ENCODE measurements around the gene LRCH2.
"Not testable (repeated sequence)": the region's sequence is repeated elsewhere in the genome, so short reads cannot be mapped to it uniquely, and the experiment has no call there.

The LRCH2 gene

DNA sequence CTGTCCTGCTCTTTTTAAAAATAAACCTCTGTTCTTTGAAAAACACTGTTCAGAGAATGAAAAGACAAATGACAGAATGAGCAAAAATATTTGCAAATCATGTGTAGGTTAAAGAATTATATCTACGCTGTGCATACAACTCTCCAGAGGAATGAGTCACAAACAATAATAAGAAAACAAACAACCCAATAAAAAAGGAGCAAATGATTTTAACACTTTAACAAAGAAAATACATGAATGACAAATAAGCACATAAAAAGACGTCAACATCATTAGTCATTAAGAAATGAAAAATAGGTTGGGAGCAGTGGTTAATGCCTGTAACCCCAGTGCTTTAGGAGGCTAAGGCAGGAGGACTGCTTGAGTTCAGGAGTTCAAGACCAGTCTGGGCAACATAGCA, 21.1 kb upstream of the LRCH2 start:
- no peaks in the 10 kb centered on the region for H3K27me3 ChIP-seq (ENCODE audit: control insufficient read depth, insufficient read depth, low read length)
- WGBS (ENCODE audit: insufficient coverage, insufficient read length) = no CpG with 5 or more reads among the region's 2 CpGs
- no peak overlapping the region for H3K4me3 ChIP-seq (ENCODE audit: low read length)
- no peak overlapping the region for H3K27ac ChIP-seq (ENCODE audit: low read length)
- no peaks in the 10 kb centered on the region for H3K4me1 ChIP-seq (ENCODE audit: control insufficient read depth, insufficient read depth, low read length)
- H3K9me3 ChIP-seq (ENCODE audit: control insufficient read depth, insufficient read depth, low read length) = no peaks in the 10 kb centered on the region
- H3K36me3 ChIP-seq (ENCODE audit: control insufficient read depth, insufficient read depth, low read length) = no peaks in the 10 kb centered on the region
- DNase-seq (ENCODE audit: low read depth, low spot score) = no peak

DNA sequence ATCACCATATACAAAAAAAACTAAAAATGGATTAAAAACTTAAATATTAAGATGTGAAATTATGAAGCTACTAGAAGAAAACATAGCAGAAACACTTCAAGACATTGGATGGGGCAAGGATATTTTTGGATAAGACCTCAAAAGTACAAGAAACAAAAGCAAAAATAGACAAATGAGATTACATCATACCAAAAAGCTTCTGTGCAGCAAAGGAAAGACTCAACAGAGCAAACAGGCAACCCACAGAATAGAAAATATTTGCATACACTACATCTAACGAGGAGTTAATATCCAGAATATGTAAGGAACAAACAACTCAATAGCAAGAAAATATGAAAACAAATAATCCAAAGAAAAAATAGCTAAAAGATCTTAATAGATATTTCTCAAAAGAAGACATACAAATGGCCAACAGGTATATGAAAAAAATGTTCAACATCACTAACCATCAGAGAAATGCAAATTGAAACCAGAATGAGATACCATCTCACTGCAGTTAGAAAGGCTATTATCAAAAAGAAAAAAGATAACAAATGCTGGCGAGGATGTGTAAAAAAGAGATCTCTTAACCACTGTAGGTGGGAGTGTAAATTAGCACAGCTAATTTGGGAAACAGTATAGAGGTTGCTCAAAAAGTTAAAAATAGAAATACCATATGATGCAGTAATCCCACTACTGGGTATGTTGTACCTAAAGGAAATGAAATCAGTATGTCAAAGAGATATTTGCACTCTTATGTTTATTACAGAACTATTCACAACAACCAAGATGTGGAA, 17.8 kb upstream of the LRCH2 start:
- DNase-seq (ENCODE audit: low read depth, low spot score) = no peak
- H3K4me1 ChIP-seq (ENCODE audit: control insufficient read depth, insufficient read depth, low read length) = no peaks in the 10 kb centered on the region
- H3K4me3 ChIP-seq (ENCODE audit: low read length) = no peak overlapping the region
- no peak overlapping the region for H3K27ac ChIP-seq (ENCODE audit: low read length)
- H3K9me3 ChIP-seq (ENCODE audit: control insufficient read depth, insufficient read depth, low read length) = no peaks in the 10 kb centered on the region
- no peaks in the 10 kb centered on the region for H3K27me3 ChIP-seq (ENCODE audit: control insufficient read depth, insufficient read depth, low read length)
- no peaks in the 10 kb centered on the region for H3K36me3 ChIP-seq (ENCODE audit: control insufficient read depth, insufficient read depth, low read length)
- WGBS (ENCODE audit: insufficient coverage, insufficient read length) = no CpG with 5 or more reads among the region's 2 CpGs

DNA sequence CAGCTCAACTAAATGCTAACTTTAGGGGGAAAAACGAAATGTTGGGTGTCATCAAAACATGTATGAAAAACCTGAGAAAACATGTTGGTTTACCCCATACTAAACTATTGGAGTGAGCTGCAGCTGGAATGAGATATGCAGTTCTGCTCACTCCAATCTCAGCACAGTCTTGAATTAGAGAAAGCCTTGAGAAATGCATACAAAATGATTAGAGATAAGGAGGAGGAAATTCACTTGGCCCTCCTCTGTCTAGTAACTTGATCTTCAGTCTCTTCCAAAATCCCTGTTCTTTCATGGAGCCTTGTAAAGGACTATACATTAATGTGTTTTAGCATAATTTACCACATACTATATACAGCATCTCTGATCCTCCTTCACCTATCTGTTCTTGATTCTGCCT, 3.2 kb upstream of the LRCH2 start:
- Histone ChIP-seq H3K9me3 (ENCODE audit: control insufficient read depth, insufficient read depth, low read length) (no peaks in the 10 kb centered on the region), H3K36me3 (ENCODE audit: control insufficient read depth, insufficient read depth, low read length) (no peaks in the 10 kb centered on the region), H3K27me3 (ENCODE audit: control insufficient read depth, insufficient read depth, low read length) (no peaks in the 10 kb centered on the region), H3K27ac (ENCODE audit: low read length) (no peak overlapping the region), H3K4me3 (ENCODE audit: low read length) (no peak overlapping the region), H3K4me1 (ENCODE audit: control insufficient read depth, insufficient read depth, low read length) (no peaks in the 10 kb centered on the region)
- no peak for DNase-seq (ENCODE audit: low read depth, low spot score)
- WGBS (ENCODE audit: insufficient coverage, insufficient read length) = no CpG with 5 or more reads among the region's 1 CpG

DNA sequence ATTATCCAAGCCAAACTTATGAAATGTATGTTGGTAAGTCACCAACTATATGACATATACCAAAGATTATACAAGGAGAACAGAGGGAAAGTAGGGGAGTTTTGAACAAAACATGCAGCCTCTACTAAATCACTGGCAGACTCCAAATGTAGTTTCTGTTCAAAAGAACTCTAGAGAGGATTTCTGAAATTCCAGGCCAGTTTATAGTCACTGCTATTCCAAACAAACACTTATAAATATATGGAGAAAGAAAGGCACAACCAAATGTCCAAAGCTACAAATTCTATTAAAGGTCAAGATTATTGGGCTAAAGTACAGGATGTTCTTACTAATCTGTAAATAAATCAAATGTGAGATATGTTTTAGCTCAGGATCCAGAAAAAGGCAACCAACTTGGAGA, 2.7 kb upstream of the LRCH2 start:
- Histone ChIP-seq H3K27ac (ENCODE audit: low read length) (no peak overlapping the region), H3K9me3 (ENCODE audit: control insufficient read depth, insufficient read depth, low read length) (no peaks in the 10 kb centered on the region)
- DNase-seq (ENCODE audit: low read depth, low spot score) = no peak

DNA sequence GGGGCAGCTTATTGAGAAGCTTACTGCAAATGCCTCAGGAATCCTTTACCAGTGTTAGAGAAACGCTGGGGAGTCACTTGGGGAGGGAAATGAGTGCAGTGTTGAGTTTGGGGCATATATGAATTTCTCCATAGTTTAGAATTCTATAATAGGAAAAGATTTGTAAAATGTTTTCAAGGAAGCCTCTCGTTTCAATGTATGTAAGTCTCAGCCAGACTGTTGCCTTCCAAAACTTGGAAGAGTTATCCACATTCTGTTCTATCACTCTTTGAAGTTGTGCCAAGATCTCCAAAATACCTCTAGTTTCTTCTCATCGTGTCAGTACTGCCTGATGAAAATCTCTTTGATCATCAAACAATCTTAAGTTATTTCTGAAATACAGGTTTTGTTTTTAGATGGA, 565 bp upstream of the LRCH2 start:
- Histone ChIP-seq H3K9me3 (ENCODE audit: control insufficient read depth, insufficient read depth, low read length) (no peaks in the 10 kb centered on the region), H3K36me3 (ENCODE audit: control insufficient read depth, insufficient read depth, low read length) (no peaks in the 10 kb centered on the region), H3K4me1 (ENCODE audit: control insufficient read depth, insufficient read depth, low read length) (no peaks in the 10 kb centered on the region), H3K27ac (ENCODE audit: low read length) (no peak overlapping the region), H3K4me3 (ENCODE audit: low read length) (peak overlapping the region; percentile 89; the same call in 1 of the 2 replicates), H3K27me3 (ENCODE audit: control insufficient read depth, insufficient read depth, low read length) (no peaks in the 10 kb centered on the region)
- WGBS (ENCODE audit: insufficient coverage, insufficient read length) = no CpG with 5 or more reads among the region's 3 CpGs
- DNase-seq (ENCODE audit: low read depth, low spot score) = no peak

More for the DNA sequence above, 2.7 kb upstream of the LRCH2 start:
- no peaks in the 10 kb centered on the region for H3K36me3 ChIP-seq (ENCODE audit: control insufficient read depth, insufficient read depth, low read length)
- no peaks in the 10 kb centered on the region for H3K27me3 ChIP-seq (ENCODE audit: control insufficient read depth, insufficient read depth, low read length)
- H3K4me3 ChIP-seq (ENCODE audit: low read length) = no peak overlapping the region
- H3K4me1 ChIP-seq (ENCODE audit: control insufficient read depth, insufficient read depth, low read length) = no peaks in the 10 kb centered on the region

DNA sequence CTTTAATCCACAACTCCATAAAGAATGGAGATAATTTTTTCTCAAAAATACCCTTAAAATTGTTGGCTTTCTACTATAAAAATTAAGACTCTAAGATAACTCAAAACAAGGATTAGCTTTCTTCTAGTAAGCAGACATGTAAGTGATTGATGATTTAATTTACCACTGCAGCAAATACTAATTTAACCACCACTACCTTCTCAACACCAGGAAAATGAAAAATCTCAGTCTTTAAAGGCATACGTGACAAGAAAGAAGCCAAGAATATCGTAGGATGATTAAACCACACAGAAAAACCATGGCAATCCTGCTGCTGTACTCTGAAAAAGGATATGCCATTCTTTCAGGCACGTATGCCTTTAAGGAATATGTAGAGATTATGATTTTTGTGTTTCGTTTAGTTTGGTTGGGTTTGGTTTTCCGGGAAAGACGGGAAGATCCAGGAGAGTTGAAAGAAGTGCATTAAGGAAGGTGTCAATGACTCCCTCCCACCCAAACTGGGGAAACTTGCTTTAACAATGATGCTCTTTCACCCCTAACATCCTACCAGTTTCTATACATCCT, 881 bp downstream of the LRCH2 start:
- Histone ChIP-seq H3K27ac (ENCODE audit: low read length) (no peak overlapping the region), H3K36me3 (ENCODE audit: control insufficient read depth, insufficient read depth, low read length) (no peaks in the 10 kb centered on the region), H3K27me3 (ENCODE audit: control insufficient read depth, insufficient read depth, low read length) (no peaks in the 10 kb centered on the region), H3K4me3 (ENCODE audit: low read length) (peak overlapping the region; percentile 89; the same call in 1 of the 2 replicates), H3K4me1 (ENCODE audit: control insufficient read depth, insufficient read depth, low read length) (no peaks in the 10 kb centered on the region), H3K9me3 (ENCODE audit: control insufficient read depth, insufficient read depth, low read length) (no peaks in the 10 kb centered on the region)
- no peak for DNase-seq (ENCODE audit: low read depth, low spot score)
- WGBS (ENCODE audit: insufficient coverage, insufficient read length) = 100% methylated on average over 3 of the region's 6 CpGs

DNA sequence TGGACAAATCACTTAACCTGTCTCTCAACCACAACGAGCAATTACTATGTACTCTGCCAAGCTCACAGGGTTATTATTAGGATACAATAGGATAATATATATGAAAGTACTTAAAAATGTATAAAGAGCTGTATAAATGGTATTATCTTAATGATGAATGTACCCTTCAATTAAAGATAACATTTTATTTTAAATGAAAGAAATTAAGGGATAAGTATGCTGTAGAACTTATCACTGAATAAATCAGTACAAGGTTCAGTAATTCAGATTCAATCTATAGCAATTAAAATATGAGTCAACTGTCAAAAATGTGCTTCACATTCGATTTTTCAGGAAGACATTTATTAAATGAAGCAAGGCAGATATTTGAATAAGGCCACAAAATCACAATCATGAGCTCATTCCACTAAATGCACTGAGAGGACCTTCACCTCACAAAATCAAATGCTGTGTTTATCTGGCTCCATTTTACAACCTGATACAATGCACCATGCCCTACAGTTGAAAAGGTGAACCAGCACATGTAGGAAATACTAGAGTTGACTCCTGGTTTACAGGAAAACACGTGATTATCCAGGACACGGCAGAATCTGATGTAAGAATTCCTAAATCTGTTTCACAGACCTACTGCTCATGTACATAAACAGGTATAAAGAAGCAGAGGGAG, 4.4 kb downstream of the LRCH2 start:
- DNase-seq (ENCODE audit: low read depth, low spot score) = no peak
- Histone ChIP-seq H3K9me3 (ENCODE audit: control insufficient read depth, insufficient read depth, low read length) (no peaks in the 10 kb centered on the region), H3K27ac (ENCODE audit: low read length) (no peak overlapping the region), H3K27me3 (ENCODE audit: control insufficient read depth, insufficient read depth, low read length) (no peaks in the 10 kb centered on the region), H3K36me3 (ENCODE audit: control insufficient read depth, insufficient read depth, low read length) (no peaks in the 10 kb centered on the region), H3K4me1 (ENCODE audit: control insufficient read depth, insufficient read depth, low read length) (no peaks in the 10 kb centered on the region), H3K4me3 (ENCODE audit: low read length) (no peak overlapping the region)
- WGBS (ENCODE audit: insufficient coverage, insufficient read length) = no CpG with 5 or more reads among the region's 4 CpGs

DNA sequence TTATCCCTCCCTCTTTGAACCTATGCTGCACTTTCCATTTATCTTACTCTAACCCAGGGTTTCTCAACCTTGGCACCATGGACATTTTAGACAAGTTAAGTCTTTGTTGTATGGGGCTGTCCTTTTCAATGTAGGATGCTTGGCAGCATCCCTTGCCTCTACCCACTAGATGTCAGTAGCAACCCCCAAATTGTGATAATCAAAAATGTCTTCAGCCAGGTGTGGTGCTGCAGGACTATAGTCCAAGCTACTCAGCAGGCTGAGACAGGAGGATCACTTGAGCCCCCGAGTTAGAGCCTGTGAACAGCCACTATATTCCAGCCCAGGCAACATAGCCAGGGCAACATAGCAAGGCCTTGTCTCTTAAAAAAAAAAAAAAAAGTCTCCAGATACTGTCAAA, 7.0 kb downstream of the LRCH2 start:
- H3K9me3 ChIP-seq (ENCODE audit: control insufficient read depth, insufficient read depth, low read length) = no peaks in the 10 kb centered on the region
- H3K4me1 ChIP-seq (ENCODE audit: control insufficient read depth, insufficient read depth, low read length) = no peaks in the 10 kb centered on the region
- H3K4me3 ChIP-seq (ENCODE audit: low read length) = no peak overlapping the region
- WGBS (ENCODE audit: insufficient coverage, insufficient read length) = no CpG with 5 or more reads among the region's 1 CpG
- no peaks in the 10 kb centered on the region for H3K27me3 ChIP-seq (ENCODE audit: control insufficient read depth, insufficient read depth, low read length)
- no peak overlapping the region for H3K27ac ChIP-seq (ENCODE audit: low read length)
- no peak for DNase-seq (ENCODE audit: low read depth, low spot score)
- no peaks in the 10 kb centered on the region for H3K36me3 ChIP-seq (ENCODE audit: control insufficient read depth, insufficient read depth, low read length)

DNA sequence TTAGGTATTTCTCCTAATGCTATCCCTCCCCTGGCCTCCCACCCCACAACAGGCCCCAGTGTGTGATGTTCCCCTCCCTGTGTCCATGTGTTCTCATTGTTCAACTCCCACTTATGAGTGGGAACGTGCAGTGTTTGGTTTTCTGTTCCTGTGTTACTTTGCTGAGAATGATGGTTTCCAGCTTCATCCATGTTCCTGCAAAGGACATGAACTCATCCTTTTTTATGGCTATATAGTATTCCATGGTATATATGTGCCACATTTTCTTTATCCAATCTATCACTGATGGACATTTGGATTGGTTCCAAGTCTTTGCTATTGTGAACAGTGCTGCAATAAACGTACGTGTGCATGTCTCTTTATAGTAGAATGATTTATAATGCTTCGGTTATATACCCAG, 16.6 kb downstream of the LRCH2 start:
- H3K9me3 ChIP-seq (ENCODE audit: control insufficient read depth, insufficient read depth, low read length); H3K4me1 ChIP-seq (ENCODE audit: control insufficient read depth, insufficient read depth, low read length); H3K27me3 ChIP-seq (ENCODE audit: control insufficient read depth, insufficient read depth, low read length); H3K4me3 ChIP-seq (ENCODE audit: low read length); H3K36me3 ChIP-seq (ENCODE audit: control insufficient read depth, insufficient read depth, low read length); DNase-seq (ENCODE audit: low read depth, low spot score); H3K27ac ChIP-seq (ENCODE audit: low read length): not testable (repeated sequence)
- WGBS (ENCODE audit: insufficient coverage, insufficient read length) = no CpG with 5 or more reads among the region's 4 CpGs

DNA sequence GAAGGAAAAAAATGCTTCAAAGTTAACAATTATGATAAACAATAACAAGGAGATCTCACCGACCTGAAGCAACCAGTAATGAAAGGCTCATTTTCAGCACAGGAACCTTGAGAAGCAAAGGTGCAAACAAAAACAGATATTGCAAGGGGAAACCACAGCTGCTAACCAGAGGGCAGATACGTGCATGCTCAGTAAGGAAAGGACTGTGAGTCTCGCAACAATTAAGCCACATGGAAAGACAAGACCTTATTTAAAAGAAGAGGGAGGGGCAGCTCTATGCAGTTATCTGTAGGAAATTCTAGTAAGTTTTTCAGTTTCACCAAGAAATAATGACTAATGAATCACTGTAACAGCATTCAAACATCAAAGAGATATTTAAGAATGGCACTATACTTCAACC, 19.3 kb downstream of the LRCH2 start:
- H3K27me3 ChIP-seq (ENCODE audit: control insufficient read depth, insufficient read depth, low read length) = no peaks in the 10 kb centered on the region
- H3K36me3 ChIP-seq (ENCODE audit: control insufficient read depth, insufficient read depth, low read length) = no peaks in the 10 kb centered on the region
- no CpG with 5 or more reads among the region's 3 CpGs for WGBS (ENCODE audit: insufficient coverage, insufficient read length)
- H3K4me3 ChIP-seq (ENCODE audit: low read length) = no peak overlapping the region
- H3K27ac ChIP-seq (ENCODE audit: low read length) = no peak overlapping the region
- H3K9me3 ChIP-seq (ENCODE audit: control insufficient read depth, insufficient read depth, low read length) = no peaks in the 10 kb centered on the region
- DNase-seq (ENCODE audit: low read depth, low spot score) = no peak
- H3K4me1 ChIP-seq (ENCODE audit: control insufficient read depth, insufficient read depth, low read length) = no peaks in the 10 kb centered on the region

Measured in iPS DF 6.9 (cell line).